Uterine smooth muscle cell (primary cell): Measurements from ENCODE around the gene POU2AF2. TPM values are rescaled to one million over a fixed set of nuclear protein-coding genes. Genes with fewer than 3 reads are reported as not detected.

ENCODE experiments used
- total RNA-seq: library from RNA; depleted of rRNA; stranded (reverse); fragments of >200 nt; gene quantifications from 2 replicates; pipeline ENCODE4 v1.2.3, GENCODE V29; 2014

Gene POU2AF2, protein sequence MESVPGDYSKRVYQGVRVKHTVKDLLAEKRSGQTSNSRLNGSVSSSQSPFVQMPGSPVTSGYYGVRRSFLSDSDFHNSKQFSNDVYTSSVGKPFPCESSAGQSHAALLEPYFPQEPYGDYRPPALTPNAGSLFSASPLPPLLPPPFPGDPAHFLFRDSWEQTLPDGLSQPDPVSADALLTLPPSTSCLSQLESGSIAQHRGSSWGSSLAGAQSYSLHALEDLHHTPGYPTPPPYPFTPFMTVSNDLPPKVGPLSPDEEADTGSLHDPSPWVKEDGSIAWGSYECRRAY
- total RNA-seq: not detected in 2 replicates

DNA sequence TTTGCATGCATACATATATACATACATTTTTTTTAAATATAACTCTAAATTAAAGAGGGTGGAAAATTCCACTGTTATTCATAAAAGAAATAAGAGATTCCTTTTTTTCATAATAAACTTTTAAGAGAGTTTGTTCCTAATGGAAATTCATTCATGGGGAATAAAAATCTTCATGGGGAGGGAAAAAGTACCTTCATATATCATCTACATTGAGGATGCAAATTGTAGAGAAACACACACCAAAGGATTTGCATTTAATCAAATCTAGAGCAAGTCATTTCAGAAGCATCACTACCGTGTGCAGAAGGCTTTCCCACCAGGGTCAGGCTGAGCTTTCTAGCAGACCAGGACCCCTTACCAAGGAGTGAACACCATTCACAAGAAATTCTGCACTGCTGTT, at the start of gene POU2AF2:
Gene POU2AF2 (plus strand): TSS at position 301 of the 400 bp plus-strand sequence. CDS start 129 bp downstream, outside the sequence.

DNA sequence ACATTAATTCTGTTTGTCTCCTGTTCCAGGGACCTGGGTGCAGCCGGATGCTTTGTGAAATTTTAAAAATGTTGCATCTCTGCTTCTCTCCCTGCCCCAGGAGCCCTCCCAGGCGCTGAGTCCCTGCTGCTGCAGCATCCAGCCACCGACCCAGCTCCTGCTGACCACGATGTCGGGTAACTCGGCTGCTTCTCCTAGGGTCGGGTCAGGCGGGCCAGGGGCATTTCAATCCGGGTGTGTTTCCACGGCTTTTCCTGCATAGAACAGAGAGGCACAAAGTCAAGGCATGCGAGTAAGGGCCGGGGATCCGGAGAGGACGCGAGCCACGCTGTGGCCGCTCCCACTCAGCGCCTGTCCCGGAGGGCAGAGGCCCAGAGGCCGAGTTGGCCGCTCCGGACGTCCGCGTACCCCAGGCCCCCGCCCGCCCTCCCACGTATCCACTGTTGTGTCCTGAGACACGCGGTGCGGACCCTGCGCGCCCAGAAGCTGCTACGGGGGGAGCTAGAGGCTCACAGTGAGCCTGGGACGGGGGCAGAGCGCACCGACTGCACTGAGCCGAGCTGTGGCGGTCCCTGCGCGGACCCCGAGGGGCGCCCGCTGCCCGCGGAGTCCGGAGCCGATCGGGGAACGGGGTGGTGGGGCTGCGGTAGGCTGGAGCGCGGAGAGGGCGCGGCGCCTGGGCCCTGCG, 53.0 kb downstream of the POU2AF2 start, which contains the start of gene POU2AF3:
Gene POU2AF3 (plus strand): TSS at position 134 of the 688 bp plus-strand sequence. CDS start 36 bp downstream, at position 170.

Other genes with a start within 250 kb of the POU2AF2 start
- gene POU2AF3, start 52.8 kb downstream of the POU2AF2 start, total RNA-seq: 0.12 TPM in 1 of 2 replicates, not detected in the other
- gene POU2AF1, start 133.6 kb downstream of the POU2AF2 start, total RNA-seq: not detected in 2 replicates